ENCODE results near the gene HDAC11.
"Not testable (repeated sequence)": the region's sequence is repeated elsewhere in the genome, so short reads cannot be mapped to it uniquely, and the experiment has no call there.

HDAC11 gene

GRCh38 chr3:13517253-13517977 is 37.3 kb downstream of the HDAC11 start:
- no peak for TF ChIP-seq CTCF (IDR thresholded peaks at IDR 0.05; ENCODE audit: low read depth, low read length)
- H3K4me3 ChIP-seq (ENCODE audit: low read depth, low read length) = no peak overlapping the region

- TF ChIP-seq CTCF (IDR thresholded peaks at IDR 0.05; ENCODE audit: low read depth, low read length) = no peak
Measured at GRCh38 chr3:13518516-13518953, 38.4 kb downstream of the HDAC11 start.

GRCh38 chr3:13519006-13519791 is 39.1 kb downstream of the HDAC11 start:
- no peak for TF ChIP-seq CTCF (IDR thresholded peaks at IDR 0.05; ENCODE audit: low read depth, low read length)

More at GRCh38 chr3:13518516-13518953, 38.4 kb downstream of the HDAC11 start:
- H3K4me3 ChIP-seq (ENCODE audit: low read depth, low read length) = no peak overlapping the region

GRCh38 chr3:13520326-13520880 is 40.3 kb downstream of the HDAC11 start:
- no peak for TF ChIP-seq CTCF (IDR thresholded peaks at IDR 0.05; ENCODE audit: low read depth, low read length)

More at GRCh38 chr3:13519006-13519791, 39.1 kb downstream of the HDAC11 start:
- H3K4me3 ChIP-seq (ENCODE audit: low read depth, low read length) = no peak overlapping the region

GRCh38 chr3:13521309-13521708 is 41.2 kb downstream of the HDAC11 start:
- no peak for TF ChIP-seq CTCF (IDR thresholded peaks at IDR 0.05; ENCODE audit: low read depth, low read length)
- no peak overlapping the region for H3K4me3 ChIP-seq (ENCODE audit: low read depth, low read length)

More at GRCh38 chr3:13520326-13520880, 40.3 kb downstream of the HDAC11 start:
- no peak overlapping the region for H3K4me3 ChIP-seq (ENCODE audit: low read depth, low read length)

GRCh38 chr3:13521749-13522148 is 41.6 kb downstream of the HDAC11 start:
- not testable (repeated sequence) for H3K4me3 ChIP-seq (ENCODE audit: low read depth, low read length)

GRCh38 chr3:13522236-13522635 is 42.1 kb downstream of the HDAC11 start:
- H3K4me3 ChIP-seq (ENCODE audit: low read depth, low read length) = no peak overlapping the region
- TF ChIP-seq CTCF (IDR thresholded peaks at IDR 0.05; ENCODE audit: low read depth, low read length) = no peak

Data from WI38 (cell line).